DOHH2 (cell line): ENCODE data around the gene PYM1.

Experiments
- CTCF ChIP-seq: fragments of 200-600 bp; sonication (generic); IDR thresholded peaks from one replicate; pipeline ENCODE4 v1.5.1; 2014; ENCODE audit warnings: antibody characterized with exemption, mild to moderate bottlenecking, low read depth, low read length; ENCODE audit not compliant: poor library complexity, severe bottlenecking
- EZH2phosphoT487 ChIP-seq: fragments of 200-600 bp; sonication (generic); IDR thresholded peaks from 2 replicates; pipeline ENCODE4 v1.6.1; 2017; ENCODE audit warnings: borderline replicate concordance, mild to moderate bottlenecking, antibody characterized with exemption, low read length, moderate library complexity, mixed read lengths

GRCh38 chr12:55901881-55902490, 25.7 kb downstream of the PYM1 start:
- TF ChIP-seq CTCF (no peak), EZH2phosphoT487 (no peak)
